H1 (cell line): ENCODE results near the gene FMN2. TPM values are rescaled to one million over a fixed set of nuclear protein-coding genes. Genes with fewer than 3 reads are reported as not detected.

Experiments
- CTCF ChIA-PET: fragments of 300-600 bp; sonication (Branson Sonifier 250); formaldehyde crosslinking; loops from one replicate; lab custom pipeline; 2021; ENCODE audit not compliant: partially characterized antibody; lab: Charles Lee
- POLR2A ChIA-PET: fragments of 300-600 bp; sonication (Branson Sonifier 250); formaldehyde crosslinking; loops from one replicate; lab custom pipeline; 2021; ENCODE audit warnings: inconsistent platforms; ENCODE audit not compliant: partially characterized antibody; lab: Charles Lee
- DNase-seq, 2 experiments: peaks; one replicate each; pipeline versions ENCODE4 v3.0.0 to v3.0.0-alpha.2; 2010 to 2022; ENCODE audit warnings: low spot score in 2 of 2, low read depth in 1 of 2, mixed read lengths in 1 of 2
- FAIRE-seq: peaks from 2 replicates; lab custom pipeline; 2011; peaks lifted over from hg19 to GRCh38; lab: Jason Lieb, UNC
- H2AFZ ChIP-seq: 2 replicates; pipeline ENCODE4 v1.8.1; 2012; ENCODE audit warnings: low read length, inconsistent platforms
- H2AK5ac ChIP-seq: 2 replicates; pipeline ENCODE4 v1.6.1; 2013; ENCODE audit warnings: low read depth, low read length
- H2BK120ac ChIP-seq: replicated peaks from 2 replicates; pipeline ENCODE3; 2013; ENCODE audit warnings: low read depth, low read length, inconsistent platforms
- H2BK12ac ChIP-seq: 2 replicates; pipeline ENCODE4 v1.6.1; 2013; ENCODE audit warnings: low read depth, low read length
- H2BK15ac ChIP-seq: 2 replicates; pipeline ENCODE4 v1.6.1; 2013; ENCODE audit warnings: low read length
- H2BK20ac ChIP-seq: 2 replicates; pipeline ENCODE4 v1.6.1; 2013; ENCODE audit warnings: low read length
- H2BK5ac ChIP-seq: 2 replicates; pipeline ENCODE4 v1.6.1; 2013; ENCODE audit warnings: low read depth, low read length
- H3K14ac ChIP-seq: 2 replicates; pipeline ENCODE4 v1.6.1; 2013; ENCODE audit warnings: inconsistent platforms; ENCODE audit not compliant: insufficient read length
- H3K18ac ChIP-seq: 2 replicates; pipeline ENCODE4 v1.6.1; 2013; ENCODE audit warnings: low read length; ENCODE audit errors: extremely low read depth
- H3K23ac ChIP-seq: 2 replicates; pipeline ENCODE4 v1.6.1; 2013; ENCODE audit warnings: inconsistent platforms; ENCODE audit not compliant: insufficient read length
- H3K23me2 ChIP-seq: 2 replicates; pipeline ENCODE4 v1.6.1; 2013; ENCODE audit warnings: low read depth, low read length
- H3K27ac ChIP-seq: 2 replicates; pipeline ENCODE4 v1.6.1; 2011; ENCODE audit warnings: low read depth, low read length, inconsistent platforms
- H3K27me3 ChIP-seq, 4 experiments: replicated peaks in 1 of 4; 1 replicate in 1 of 4; 2 replicates in 3 of 4; pipeline versions ENCODE4 v1.6.1 to v1.8.1; 2011 to 2013; ENCODE audit warnings: low read length in 3 of 4, mild to moderate bottlenecking in 3 of 4, inconsistent platforms in 2 of 4, mixed read lengths in 2 of 4, moderate library complexity in 1 of 4; ENCODE audit not compliant: control insufficient read depth in 3 of 4, insufficient read depth in 3 of 4; ENCODE audit errors: extremely low read depth in 1 of 4
- H3K36me3 ChIP-seq, 4 experiments: 2 replicates each; pipeline versions ENCODE4 v1.6.1 to v1.8.1; 2011 to 2013; ENCODE audit warnings: mild to moderate bottlenecking in 4 of 4, low read length in 3 of 4, moderate library complexity in 2 of 4, control low read depth in 1 of 4, inconsistent platforms in 1 of 4; ENCODE audit not compliant: insufficient read depth in 4 of 4, control insufficient read depth in 2 of 4
- H3K4ac ChIP-seq: replicated peaks from 2 replicates; pipeline ENCODE3; 2013; ENCODE audit warnings: low read length, low read depth, mixed read lengths, inconsistent platforms; ENCODE audit not compliant: insufficient read length
- H3K4me1 ChIP-seq, 4 experiments: replicated peaks in 1 of 4; 1 replicate in 1 of 4; 2 replicates in 3 of 4; pipeline versions ENCODE4 v1.6.1 to v1.8.1; 2011 to 2013; ENCODE audit warnings: low read length in 3 of 4, inconsistent platforms in 2 of 4, mixed read lengths in 1 of 4; ENCODE audit not compliant: insufficient read depth in 4 of 4, control insufficient read depth in 3 of 4
- H3K4me2 ChIP-seq, 2 experiments: 2 replicates each; pipeline versions ENCODE4 v1.6.1 to v1.8.1; 2011 to 2013; ENCODE audit warnings: low read depth in 2 of 2, low read length in 2 of 2, control low read depth in 1 of 2, inconsistent platforms in 1 of 2, mild to moderate bottlenecking in 1 of 2; ENCODE audit not compliant: insufficient read depth in 1 of 2
- H3K4me3 ChIP-seq, 4 experiments: fragments of 200-600, 300-600 bp in 1 of 4; sonication (generic), shearing (Covaris generic), sonication (Bioruptor Twin) in 1 of 4; 2 replicates each; pipeline versions ENCODE4 v1.5.1 to v1.8.1; 2011 to 2016; ENCODE audit warnings: low read length in 4 of 4, low read depth in 3 of 4, control low read depth in 2 of 4, inconsistent platforms in 2 of 4, mild to moderate bottlenecking in 2 of 4, mixed read lengths in 1 of 4, moderate library complexity in 1 of 4; ENCODE audit not compliant: insufficient read depth in 2 of 4; ENCODE audit errors: extremely low read depth in 1 of 4
- H3K56ac ChIP-seq: replicated peaks from 2 replicates; pipeline ENCODE3; 2013; ENCODE audit warnings: low read depth, mild to moderate bottlenecking, mixed read lengths, low read length, inconsistent platforms; ENCODE audit not compliant: insufficient read length
- H3K79me1 ChIP-seq: 2 replicates; pipeline ENCODE4 v1.6.1; 2013; ENCODE audit warnings: low read depth, low read length, control low read depth
- H3K79me2 ChIP-seq, 2 experiments: 2 replicates each; pipeline versions ENCODE4 v1.6.1 to v1.8.1; 2012 to 2013; ENCODE audit warnings: low read length in 2 of 2, mild to moderate bottlenecking in 2 of 2, inconsistent platforms in 1 of 2; ENCODE audit not compliant: insufficient read depth in 2 of 2, control insufficient read depth in 1 of 2
- H3K9ac ChIP-seq, 4 experiments: replicated peaks in 1 of 4; 1 replicate in 1 of 4; 2 replicates in 3 of 4; pipeline versions ENCODE4 v1.6.1 to v1.8.1; 2011 to 2013; ENCODE audit warnings: low read depth in 3 of 4, low read length in 3 of 4, control low read depth in 2 of 4, mild to moderate bottlenecking in 2 of 4, moderate library complexity in 2 of 4, inconsistent platforms in 1 of 4; ENCODE audit errors: extremely low read depth in 1 of 4
- H3K9me3 ChIP-seq, 2 experiments: 2 replicates each; pipeline versions ENCODE4 v1.6.1 to v1.8.1; 2012 to 2013; ENCODE audit warnings: mild to moderate bottlenecking in 2 of 2, moderate library complexity in 2 of 2, control low read depth in 1 of 2, inconsistent platforms in 1 of 2, low read depth in 1 of 2, low read length in 1 of 2, mixed read lengths in 1 of 2; ENCODE audit not compliant: insufficient read depth in 2 of 2
- H4K20me1 ChIP-seq, 2 experiments: replicated peaks in 1 of 2; 2 replicates each; pipeline versions ENCODE3 to v1.8.1; 2011 to 2013; ENCODE audit warnings: inconsistent platforms in 2 of 2, low read length in 2 of 2, mild to moderate bottlenecking in 1 of 2; ENCODE audit not compliant: insufficient read depth in 2 of 2, control insufficient read depth in 1 of 2
- H4K5ac ChIP-seq: 2 replicates; pipeline ENCODE4 v1.6.1; 2013; ENCODE audit warnings: low read length, low read depth, mixed read lengths, inconsistent platforms; ENCODE audit not compliant: insufficient read length
- H4K8ac ChIP-seq: 2 replicates; pipeline ENCODE4 v1.8.0; 2013; ENCODE audit warnings: mild to moderate bottlenecking, moderate library complexity, low read length, inconsistent platforms; ENCODE audit not compliant: insufficient read depth; ENCODE audit errors: extremely low read depth
- H4K91ac ChIP-seq: replicated peaks from 2 replicates; pipeline ENCODE3; 2013; ENCODE audit warnings: low read length, mixed read lengths, inconsistent platforms; ENCODE audit not compliant: insufficient read length
- GTF2F1 ChIP-seq: IDR thresholded peaks from 2 replicates; pipeline ENCODE4 v1.6.1; 2012; ENCODE audit warnings: low read depth, low read length, improper control_type of control experiment, borderline replicate concordance
- HDAC6 ChIP-seq: IDR thresholded peaks from one replicate; pipeline ENCODE4 v1.7.1; 2012; ENCODE audit warnings: low read depth, mild to moderate bottlenecking, inconsistent platforms, low read length, moderate library complexity
- YY1 ChIP-seq: IDR thresholded peaks from 2 replicates; pipeline ENCODE4 v1.6.1; 2011; ENCODE audit warnings: low read depth, mild to moderate bottlenecking, low read length
- WGBS, 2 experiments: shearing (Covaris generic) in 1 of 2; methylation state at CpG; one replicate each; pipeline versions ENCODE4 v1.1.6 to v1.1.7; 2013 to 2015; ENCODE audit warnings: low lambda C conversion rate in 2 of 2, mixed read lengths in 2 of 2, inconsistent platforms in 1 of 2, low coverage in 1 of 2, missing lambda C conversion rate in 1 of 2; ENCODE audit not compliant: insufficient replicate concordance in 2 of 2, insufficient coverage in 1 of 2, insufficient read length in 1 of 2; ENCODE audit errors: extremely low coverage in 1 of 2, missing lambda C conversion rate in 1 of 2; 5-methylcytosine and 5-hydroxymethylcytosine counted together
- polyA plus RNA-seq, 7 experiments: library from polyadenylated mRNA; depleted of rRNA in 3 of 7; stranded (reverse) in 5 of 7; unstranded in 2 of 7; fragments of >200 nt in 5 of 7; fragments of 200-250 nt in 2 of 7; gene quantifications; 1 replicate in 5 of 7; 2 replicates in 1 of 7; 4 replicates in 1 of 7; pipeline versions ENCODE4 v1.2.1 to v1.2.3, GENCODE V29; 2011 to 2013; ENCODE audit warnings: missing spikeins in 2 of 7, mixed read lengths in 2 of 7
- total RNA-seq: library from RNA; stranded (reverse); fragmentation: NEBNext Ultra II Directional; extraction: Animal tissue kit (Norgen Biotek cat#: 25700); gene quantifications from 2 replicates; pipeline ENCODE4 v1.2.1, GENCODE V29; 2021

The FMN2 gene
- total and polyA plus RNA-seq, 2 of the 8 experiments (the other 6 are each of a cell fraction or from before 2014, with no cell fraction given), result 0.83 to 2.0 TPM

- Histone ChIP-seq H2AK5ac (no peak overlapping the region), H3K79me2 (no peaks in the 10 kb centered on the region), H4K8ac (no peak overlapping the region), H3K27ac (no peak overlapping the region), H3K27me3 (peaks cover 0 to 2% (median 0%) of the 10 kb centered on the region in 4 experiments; a peak in 1 of 7 replicates), H2BK12ac (no peak overlapping the region), H3K4me1 (no peaks in the 10 kb centered on the region), H3K23ac (no peak overlapping the region), H4K20me1 (no peaks in the 10 kb centered on the region), H2BK15ac (no peak overlapping the region), H3K4ac (no peak overlapping the region), H3K36me3 (no peaks in the 10 kb centered on the region), H2AFZ (no peak overlapping the region), H3K9me3 (no peaks in the 10 kb centered on the region), H3K18ac (no peak overlapping the region), H2BK5ac (no peak overlapping the region), H3K56ac (no peak overlapping the region), H2BK20ac (no peak overlapping the region), H2BK120ac (no peak overlapping the region), H4K91ac (no peak overlapping the region), H3K79me1 (no peaks in the 10 kb centered on the region), H4K5ac (no peak overlapping the region), H3K4me3 (no peak overlapping the region), H3K23me2 (no peaks in the 10 kb centered on the region), H3K4me2 (no peak overlapping the region), H3K9ac (no peak overlapping the region), H3K14ac (no peak overlapping the region)
- CTCF ChIA-PET, result no interaction called here
- DNase-seq, result no peak
- 95% methylated on average over 6 of the region's 6 CpGs; no CpG with 5 or more reads in 1 of the 2 experiments for whole genome bisulfite sequencing, 2 experiments
- FAIRE-seq, result no peak
- POLR2A ChIA-PET, result no interaction called here
- TF ChIP-seq HDAC6, result no peak
- TF ChIP-seq GTF2F1, result no peak
- TF ChIP-seq YY1, result no peak
Measured at GRCh38 chr1:240329443-240329842, 237.8 kb downstream of the FMN2 start.
